GM23248 (cell line): ENCODE data around the gene APBA1. TPM values are rescaled to one million over a fixed set of nuclear protein-coding genes. Genes with fewer than 3 reads are reported as not detected.

ENCODE experiments used
- DNase-seq: peaks from one replicate; pipeline ENCODE4 v3.0.0-alpha.2; 2015
- H2AFZ ChIP-seq: fragments of 200-600 bp; sonication (generic); 2 replicates; pipeline ENCODE4 v1.6.1; 2016; ENCODE audit warnings: antibody characterized with exemption
- H3F3A ChIP-seq: fragments of 200-600 bp; sonication (generic); 2 replicates; pipeline ENCODE4 v1.6.1; 2016; ENCODE audit warnings: mild to moderate bottlenecking, antibody characterized with exemption, mixed run types; ENCODE audit not compliant: insufficient read depth
- H3K27ac ChIP-seq: fragments of 200-600 bp; sonication (generic); 2 replicates; pipeline ENCODE4 v1.5.1; 2016; ENCODE audit warnings: mild to moderate bottlenecking
- H3K27me3 ChIP-seq: fragments of 200-600 bp; sonication (generic); replicated peaks from 2 replicates; pipeline ENCODE4 v1.6.1; 2016; ENCODE audit warnings: mild to moderate bottlenecking; ENCODE audit not compliant: insufficient read depth
- H3K36me3 ChIP-seq: fragments of 200-600 bp; sonication (generic); 2 replicates; pipeline ENCODE4 v1.6.1; 2016; ENCODE audit warnings: low read depth, mild to moderate bottlenecking
- H3K4me1 ChIP-seq: fragments of 200-600 bp; sonication (generic); 2 replicates; pipeline ENCODE4 v1.6.1; 2016; ENCODE audit warnings: mild to moderate bottlenecking; ENCODE audit not compliant: insufficient read depth
- H3K4me2 ChIP-seq: fragments of 200-600 bp; sonication (generic); one replicate; pipeline ENCODE4 v1.6.1; 2016; ENCODE audit warnings: mild to moderate bottlenecking; ENCODE audit not compliant: unreplicated experiment
- H3K4me3 ChIP-seq: fragments of 200-600 bp; sonication (generic); 2 replicates; pipeline ENCODE4 v1.5.1; 2016; ENCODE audit warnings: mild to moderate bottlenecking
- H3K79me2 ChIP-seq: fragments of 200-600 bp; sonication (generic); 2 replicates; pipeline ENCODE4 v1.6.1; 2016; ENCODE audit warnings: mild to moderate bottlenecking; ENCODE audit not compliant: insufficient read depth
- H3K9ac ChIP-seq: fragments of 200-600 bp; sonication (generic); 2 replicates; pipeline ENCODE4 v1.6.1; 2016; ENCODE audit warnings: mild to moderate bottlenecking
- H3K9me2 ChIP-seq: fragments of 200-600 bp; sonication (generic); 2 replicates; pipeline ENCODE4 v1.6.1; 2016; ENCODE audit warnings: mixed run types, mild to moderate bottlenecking, moderate library complexity; ENCODE audit not compliant: insufficient read depth
- H3K9me3 ChIP-seq: fragments of 200-600 bp; sonication (generic); one replicate; pipeline ENCODE4 v1.6.1; 2017; ENCODE audit warnings: low read depth
- H4K20me1 ChIP-seq: fragments of 200-600 bp; sonication (generic); 2 replicates; pipeline ENCODE4 v1.6.0; 2016; ENCODE audit not compliant: insufficient read depth
- EZH2 ChIP-seq: fragments of 200-600 bp; sonication (generic); IDR thresholded peaks from 2 replicates; pipeline ENCODE4 v1.6.1; 2018; ENCODE audit warnings: antibody characterized with exemption, mild to moderate bottlenecking; ENCODE audit not compliant: insufficient read depth, poor library complexity, severe bottlenecking
- EZH2phosphoT487 ChIP-seq: fragments of 200-600 bp; sonication (generic); IDR thresholded peaks from 2 replicates; pipeline ENCODE4 v1.6.1; 2018; ENCODE audit warnings: antibody characterized with exemption, moderate library complexity, mild to moderate bottlenecking, low read depth; ENCODE audit not compliant: insufficient read depth
- WGBS, 2 experiments: methylation state at CpG; one replicate each; pipeline ENCODE4 v1.1.6; 2015 to 2017; ENCODE audit warnings: low lambda C conversion rate in 2 of 2, low coverage in 1 of 2; ENCODE audit errors: missing lambda C conversion rate in 2 of 2; 5-methylcytosine and 5-hydroxymethylcytosine counted together
- in situ Hi-C: fragments of 300-500 bp; cut with MboI; formaldehyde crosslinking; loops from 2 replicates; pipeline ENCODE4 v1.15.0; 2020
- polyA plus RNA-seq: library from polyadenylated mRNA; unstranded; fragments of >200 nt; fragmentation: Nextera tagmentation; extraction: Ambion mirVana; gene quantifications from 2 replicates; pipeline ENCODE4 v1.2.1, GENCODE V29; 2016
- total RNA-seq: library from RNA; depleted of rRNA; stranded (reverse); fragments of >200 nt; shearing (Covaris generic); gene quantifications from 2 replicates; pipeline ENCODE4 v1.2.3, GENCODE V29; 2014; rRNA removed

The APBA1 gene
- total RNA-seq (4.3 and 11.3 TPM in 2 replicates), polyA plus RNA-seq (0.93 and 1.6 TPM in 2 replicates)

- Histone ChIP-seq H3K4me3 (peak within 1 kb of the TSS; percentile 91), H3K27me3 (no peaks in the 10 kb centered on the region), H3K79me2 (peaks cover 4% of the 10 kb centered on the region; the same call in 1 of the 2 replicates), H3K9ac (peak within 1 kb of the TSS; percentile 74), H3K4me2 (peak within 1 kb of the TSS; percentile 100), H3K36me3 (no peaks in the 10 kb centered on the region), H4K20me1 (no peaks in the 10 kb centered on the region), H3K9me3 (no peaks in the 10 kb centered on the region), H3K9me2 (no peaks in the 10 kb centered on the region), H3K4me1 (peaks cover 25% of the 10 kb centered on the region), H2AFZ (peak within 1 kb of the TSS; percentile 97), H3F3A (peaks cover 27% of the 10 kb centered on the region), H3K27ac (peak within 1 kb of the TSS; percentile 45; the same call in 1 of the 2 replicates)
- 1% methylated on average over 29 to 76 of the region's 92 CpGs for WGBS, 2 experiments
- DNase-seq, result peak; percentile 74
- TF ChIP-seq EZH2phosphoT487 (no peak), EZH2 (no peak)
- in situ Hi-C loops, result no loop called here
Observed at GRCh38 chr9:69671879-69672595, at the start of gene APBA1. TSS of gene APBA1 (minus strand) at chr9:69672371.

DNA sequence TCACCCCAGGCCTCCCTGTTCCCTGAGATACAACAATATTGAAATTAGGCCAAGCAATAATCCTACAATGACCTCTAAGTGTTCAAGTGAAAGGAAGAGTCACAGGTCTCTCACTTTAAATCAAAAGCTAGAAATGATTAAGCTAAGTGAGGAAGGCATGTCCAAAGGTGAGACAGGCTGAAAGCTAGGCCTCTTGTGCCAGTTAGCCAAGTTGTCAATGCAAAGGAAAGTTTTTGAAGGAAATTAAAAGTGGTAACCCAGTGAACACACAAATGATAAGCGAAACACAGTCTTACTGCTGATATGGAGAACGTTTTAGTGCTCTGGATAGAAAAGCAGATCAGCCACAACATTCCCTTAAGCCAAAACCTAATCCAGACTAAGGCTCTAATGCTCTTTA lies 47.8 kb upstream of the APBA1 start:
- no peaks in the 10 kb centered on the region for H3K27me3 ChIP-seq
- DNase-seq, result no peak
- H3K79me2 ChIP-seq, result no peaks in the 10 kb centered on the region
- no peaks in the 10 kb centered on the region for H4K20me1 ChIP-seq
- no peaks in the 10 kb centered on the region for H3F3A ChIP-seq
- TF ChIP-seq EZH2 (no peak), EZH2phosphoT487 (no peak)
- 98 to 100% methylated on average over 2 of the region's 2 CpGs for WGBS, 2 experiments
- no peaks in the 10 kb centered on the region for H3K9me3 ChIP-seq
- H3K9me2 ChIP-seq, result no peaks in the 10 kb centered on the region
- no peak overlapping the region for H3K4me3 ChIP-seq
- no peaks in the 10 kb centered on the region for H3K4me1 ChIP-seq
- no peak overlapping the region for H3K9ac ChIP-seq
- H3K4me2 ChIP-seq, result no peak overlapping the region
- no peak overlapping the region for H2AFZ ChIP-seq
- no peak overlapping the region for H3K27ac ChIP-seq
- in situ Hi-C loops, result no loop called here
- H3K36me3 ChIP-seq, result peaks cover 36% of the 10 kb centered on the region

DNA sequence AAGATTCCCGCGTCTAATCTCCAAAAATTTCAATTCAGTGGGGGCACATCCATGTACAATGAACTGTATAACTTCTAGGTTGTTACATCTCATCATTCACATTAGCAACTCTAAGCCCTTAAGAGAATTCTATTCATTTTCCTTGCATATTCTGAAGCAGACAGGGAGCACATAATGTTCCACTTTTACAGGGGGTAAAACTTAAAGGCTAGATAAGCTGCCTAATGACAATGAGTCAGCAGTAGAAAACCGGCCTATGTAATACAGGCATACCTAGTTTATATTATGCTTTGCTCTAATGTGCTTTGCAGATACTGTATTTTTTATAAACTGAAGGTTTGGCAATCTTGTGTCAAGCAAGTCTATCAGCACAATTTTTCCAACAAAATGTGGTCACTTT lies 47.2 kb upstream of the APBA1 start:
- Histone ChIP-seq H4K20me1 (no peaks in the 10 kb centered on the region), H3F3A (no peaks in the 10 kb centered on the region), H3K4me1 (no peaks in the 10 kb centered on the region), H3K79me2 (no peaks in the 10 kb centered on the region), H2AFZ (no peak overlapping the region), H3K4me2 (no peak overlapping the region), H3K9ac (no peak overlapping the region), H3K36me3 (peaks cover 30% of the 10 kb centered on the region), H3K27me3 (no peaks in the 10 kb centered on the region), H3K4me3 (no peak overlapping the region), H3K9me3 (no peaks in the 10 kb centered on the region), H3K27ac (no peak overlapping the region), H3K9me2 (no peaks in the 10 kb centered on the region)
- 92 to 94% methylated on average over 3 of the region's 3 CpGs for WGBS, 2 experiments
- TF ChIP-seq EZH2phosphoT487 (no peak), EZH2 (no peak)
- no peak for DNase-seq
- in situ Hi-C loops, result no loop called here

DNA sequence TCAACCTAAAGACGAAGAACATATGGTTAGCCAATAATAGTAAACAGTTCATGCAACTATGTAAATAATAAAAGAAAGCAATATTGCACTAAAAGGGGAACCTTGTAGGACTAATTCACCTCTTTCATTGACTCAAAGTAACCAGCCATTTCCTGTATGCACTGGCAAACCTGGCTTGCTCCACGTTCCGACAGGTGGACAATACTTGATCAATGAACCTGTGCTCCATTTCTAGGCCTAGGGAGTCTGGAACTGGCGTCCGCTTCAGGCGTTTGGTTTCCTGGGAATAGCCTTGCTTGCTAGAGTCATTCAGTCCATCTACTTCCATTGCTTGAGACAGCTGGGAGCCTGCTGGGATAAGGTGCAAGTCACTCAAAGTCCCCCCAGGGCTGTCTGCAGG lies 46.0 kb upstream of the APBA1 start:
- no peak for DNase-seq
- Histone ChIP-seq H3K4me2 (no peak overlapping the region), H4K20me1 (no peaks in the 10 kb centered on the region), H3K9ac (no peak overlapping the region), H3K79me2 (no peaks in the 10 kb centered on the region), H3K9me2 (no peaks in the 10 kb centered on the region), H3F3A (no peaks in the 10 kb centered on the region), H3K36me3 (peaks cover 20% of the 10 kb centered on the region), H3K27me3 (no peaks in the 10 kb centered on the region), H3K4me3 (no peak overlapping the region), H2AFZ (no peak overlapping the region), H3K27ac (no peak overlapping the region), H3K9me3 (no peaks in the 10 kb centered on the region), H3K4me1 (no peaks in the 10 kb centered on the region)
- in situ Hi-C loops, result no loop called here
- TF ChIP-seq EZH2 (no peak), EZH2phosphoT487 (no peak)
- 90 to 95% methylated on average over 6 of the region's 6 CpGs for WGBS, 2 experiments
